ENCODE data around the gene MMP14.

DNA sequence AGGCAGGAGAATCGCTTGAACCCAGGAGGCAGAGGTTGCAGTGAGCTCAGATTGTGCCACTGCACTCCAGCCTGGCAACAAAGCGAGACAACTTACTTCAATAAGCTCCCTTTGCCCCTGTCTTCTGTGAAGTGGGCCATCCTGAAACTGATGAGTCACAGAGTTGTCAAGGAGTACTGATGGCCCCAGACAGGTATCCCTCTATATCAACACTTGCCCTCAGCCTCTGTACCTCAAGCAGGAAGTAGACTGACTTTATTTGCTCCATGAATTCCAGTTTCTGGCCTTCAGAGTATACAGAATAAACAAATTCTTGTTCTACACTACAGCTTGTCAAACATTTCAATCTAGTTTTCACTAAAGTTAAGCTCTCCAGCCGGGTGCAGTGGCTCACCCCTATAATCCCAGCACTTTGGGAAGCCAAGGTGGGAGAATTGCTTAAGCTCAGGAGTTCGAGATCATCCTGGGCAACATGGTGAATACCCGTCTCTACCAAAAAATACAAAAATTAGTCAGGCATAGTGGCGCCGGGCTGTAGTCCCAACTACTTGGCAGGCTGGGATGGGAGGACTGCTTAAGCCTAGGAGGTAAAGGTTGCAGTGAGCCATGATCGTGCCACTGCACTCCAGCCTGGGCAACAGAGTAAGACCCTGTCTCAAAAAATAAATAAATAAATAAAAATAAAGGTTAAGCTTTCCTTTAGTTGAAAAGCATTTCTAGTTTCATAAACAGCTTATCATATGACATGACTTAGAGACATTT lies 18.8 kb downstream of the MMP14 start:
- TF ChIP-seq, protein P1, sequence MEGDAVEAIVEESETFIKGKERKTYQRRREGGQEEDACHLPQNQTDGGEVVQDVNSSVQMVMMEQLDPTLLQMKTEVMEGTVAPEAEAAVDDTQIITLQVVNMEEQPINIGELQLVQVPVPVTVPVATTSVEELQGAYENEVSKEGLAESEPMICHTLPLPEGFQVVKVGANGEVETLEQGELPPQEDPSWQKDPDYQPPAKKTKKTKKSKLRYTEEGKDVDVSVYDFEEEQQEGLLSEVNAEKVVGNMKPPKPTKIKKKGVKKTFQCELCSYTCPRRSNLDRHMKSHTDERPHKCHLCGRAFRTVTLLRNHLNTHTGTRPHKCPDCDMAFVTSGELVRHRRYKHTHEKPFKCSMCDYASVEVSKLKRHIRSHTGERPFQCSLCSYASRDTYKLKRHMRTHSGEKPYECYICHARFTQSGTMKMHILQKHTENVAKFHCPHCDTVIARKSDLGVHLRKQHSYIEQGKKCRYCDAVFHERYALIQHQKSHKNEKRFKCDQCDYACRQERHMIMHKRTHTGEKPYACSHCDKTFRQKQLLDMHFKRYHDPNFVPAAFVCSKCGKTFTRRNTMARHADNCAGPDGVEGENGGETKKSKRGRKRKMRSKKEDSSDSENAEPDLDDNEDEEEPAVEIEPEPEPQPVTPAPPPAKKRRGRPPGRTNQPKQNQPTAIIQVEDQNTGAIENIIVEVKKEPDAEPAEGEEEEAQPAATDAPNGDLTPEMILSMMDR (IDR thresholded peaks at IDR 0.05; ENCODE audit: insufficient read depth, low read length) = no peak
- TF ChIP-seq, protein P2, sequence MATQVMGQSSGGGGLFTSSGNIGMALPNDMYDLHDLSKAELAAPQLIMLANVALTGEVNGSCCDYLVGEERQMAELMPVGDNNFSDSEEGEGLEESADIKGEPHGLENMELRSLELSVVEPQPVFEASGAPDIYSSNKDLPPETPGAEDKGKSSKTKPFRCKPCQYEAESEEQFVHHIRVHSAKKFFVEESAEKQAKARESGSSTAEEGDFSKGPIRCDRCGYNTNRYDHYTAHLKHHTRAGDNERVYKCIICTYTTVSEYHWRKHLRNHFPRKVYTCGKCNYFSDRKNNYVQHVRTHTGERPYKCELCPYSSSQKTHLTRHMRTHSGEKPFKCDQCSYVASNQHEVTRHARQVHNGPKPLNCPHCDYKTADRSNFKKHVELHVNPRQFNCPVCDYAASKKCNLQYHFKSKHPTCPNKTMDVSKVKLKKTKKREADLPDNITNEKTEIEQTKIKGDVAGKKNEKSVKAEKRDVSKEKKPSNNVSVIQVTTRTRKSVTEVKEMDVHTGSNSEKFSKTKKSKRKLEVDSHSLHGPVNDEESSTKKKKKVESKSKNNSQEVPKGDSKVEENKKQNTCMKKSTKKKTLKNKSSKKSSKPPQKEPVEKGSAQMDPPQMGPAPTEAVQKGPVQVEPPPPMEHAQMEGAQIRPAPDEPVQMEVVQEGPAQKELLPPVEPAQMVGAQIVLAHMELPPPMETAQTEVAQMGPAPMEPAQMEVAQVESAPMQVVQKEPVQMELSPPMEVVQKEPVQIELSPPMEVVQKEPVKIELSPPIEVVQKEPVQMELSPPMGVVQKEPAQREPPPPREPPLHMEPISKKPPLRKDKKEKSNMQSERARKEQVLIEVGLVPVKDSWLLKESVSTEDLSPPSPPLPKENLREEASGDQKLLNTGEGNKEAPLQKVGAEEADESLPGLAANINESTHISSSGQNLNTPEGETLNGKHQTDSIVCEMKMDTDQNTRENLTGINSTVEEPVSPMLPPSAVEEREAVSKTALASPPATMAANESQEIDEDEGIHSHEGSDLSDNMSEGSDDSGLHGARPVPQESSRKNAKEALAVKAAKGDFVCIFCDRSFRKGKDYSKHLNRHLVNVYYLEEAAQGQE (IDR thresholded peaks at IDR 0.05; ENCODE audit: insufficient replicate concordance, low read depth) = no peak
- no peak for TF ChIP-seq POLR2AphosphoS5 (IDR thresholded peaks at IDR 0.05; ENCODE audit: low read depth)
- TF ChIP-seq GABPA (IDR thresholded peaks at IDR 0.05; ENCODE audit: low read depth) = no peak

Measured in HL-60 (cell line).